GM12892 (cell line): Measurements from ENCODE around the gene TEX48.

ENCODE experiments used
- POLR2A ChIP-seq: IDR thresholded peaks from 2 replicates; pipeline ENCODE4 v1.6.1; 2011; ENCODE audit warnings: low read depth, low read length, control low read depth
- POLR2AphosphoS5 ChIP-seq: IDR thresholded peaks from 2 replicates; pipeline ENCODE4 v1.6.1; 2011; ENCODE audit warnings: low read depth, low read length, control low read depth
- TAF1 ChIP-seq: IDR thresholded peaks from 2 replicates; pipeline ENCODE4 v1.6.1; 2011; ENCODE audit warnings: low read depth, mild to moderate bottlenecking, control low read depth, low read length, borderline replicate concordance

DNA sequence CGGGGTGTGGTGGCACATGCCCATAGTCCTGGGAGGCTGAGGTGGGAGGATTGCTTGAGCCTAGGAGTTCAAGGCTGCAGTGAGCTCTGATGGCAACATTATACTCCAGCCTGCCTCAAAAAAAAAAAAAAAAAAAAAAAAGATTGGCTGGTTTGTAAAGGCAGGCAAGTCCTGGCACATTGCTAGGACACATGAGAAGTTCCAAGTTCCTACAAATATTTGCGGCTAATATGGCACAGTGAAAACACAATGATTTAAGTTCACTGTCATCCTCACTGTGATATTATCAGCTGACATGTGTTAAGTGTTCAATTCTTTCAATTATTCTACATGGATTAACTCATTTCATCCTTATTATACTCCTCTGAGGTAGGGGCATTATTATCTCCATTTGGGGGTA is 50.8 kb downstream of the TEX48 start:
- TF ChIP-seq POLR2AphosphoS5 (no peak), POLR2A (no peak), TAF1 (no peak)
